ENCODE results near the gene CACNA1B. TPM values are rescaled to one million over a fixed set of nuclear protein-coding genes. Genes with fewer than 3 reads are reported as not detected.

CACNA1B gene
- total RNA-seq, 4 donors from 2014 or later = 0.04 to 0.13 (median 0.12) TPM; not detected in 1

GRCh38 chr9:138069731-138070456 is 192.3 kb downstream of the CACNA1B start:
- Histone ChIP-seq H3K4me1 (no peaks in the 10 kb centered on the region), H3K9me3 (no peaks in the 10 kb centered on the region), H3K4me3 (no peak overlapping the region), H3K27me3 (peaks cover 73% of the 10 kb centered on the region), H3K27ac (no peak overlapping the region), H3K36me3 (no peaks in the 10 kb centered on the region)
- ATAC-seq = no peak
- TF ChIP-seq EP300 (IDR thresholded peaks at IDR 0.05) = no peak
- no peak for TF ChIP-seq CTCF (IDR thresholded peaks at IDR 0.05)
- WGBS, 2 donors (ENCODE audit: low coverage in 1 of 2) = 38 to 82% methylated on average over 3 to 4 of the region's 18 CpGs

- no peaks in the 10 kb centered on the region for H3K4me1 ChIP-seq
- peaks cover 64% of the 10 kb centered on the region for H3K27me3 ChIP-seq
- 73% methylated on average over 1 of the region's 8 CpGs; no CpG with 5 or more reads in 1 of the 2 donors for WGBS, 2 donors (ENCODE audit: low coverage in 1 of 2)
- H3K36me3 ChIP-seq = no peaks in the 10 kb centered on the region
- TF ChIP-seq POLR2A (IDR thresholded peaks at IDR 0.05) (no peak), POLR2AphosphoS5 (IDR thresholded peaks at IDR 0.05) (no peak), CTCF (IDR thresholded peaks at IDR 0.05) (no peak)
- no peak overlapping the region for H3K27ac ChIP-seq
- H3K4me3 ChIP-seq = no peak overlapping the region
- no peaks in the 10 kb centered on the region for H3K9me3 ChIP-seq
- ATAC-seq = no peak
These were observed 193.2 kb downstream of the CACNA1B start for GRCh38 chr9:138070815-138071214.

- Histone ChIP-seq H3K27ac (no peak overlapping the region), H3K36me3 (no peaks in the 10 kb centered on the region), H3K9me3 (no peaks in the 10 kb centered on the region), H3K4me1 (no peaks in the 10 kb centered on the region), H3K27me3 (peaks cover 59% of the 10 kb centered on the region), H3K4me3 (no peak overlapping the region)
- no peak for TF ChIP-seq POLR2AphosphoS5 (IDR thresholded peaks at IDR 0.05)
- no peak for TF ChIP-seq EP300 (IDR thresholded peaks at IDR 0.05)
- no peak for TF ChIP-seq POLR2A (IDR thresholded peaks at IDR 0.05)
- no peak for TF ChIP-seq CTCF (IDR thresholded peaks at IDR 0.05)
- no peak for ATAC-seq
- WGBS, 2 donors (ENCODE audit: low coverage in 1 of 2) = 85% methylated on average over 11 of the region's 14 CpGs; no CpG with 5 or more reads in 1 of the 2 donors
These were observed 193.7 kb downstream of the CACNA1B start for GRCh38 chr9:138071292-138071691.

GRCh38 chr9:138071731-138072130 is 194.1 kb downstream of the CACNA1B start:
- no peak for TF ChIP-seq POLR2A (IDR thresholded peaks at IDR 0.05)
- no peak for TF ChIP-seq EP300 (IDR thresholded peaks at IDR 0.05)
- no peak for TF ChIP-seq POLR2AphosphoS5 (IDR thresholded peaks at IDR 0.05)
- no peak for TF ChIP-seq CTCF (IDR thresholded peaks at IDR 0.05)

GRCh38 chr9:138072161-138072842 is 194.7 kb downstream of the CACNA1B start:
- Histone ChIP-seq H3K36me3 (no peaks in the 10 kb centered on the region), H3K27ac (no peak overlapping the region), H3K4me3 (no peak overlapping the region), H3K9me3 (no peaks in the 10 kb centered on the region), H3K4me1 (no peaks in the 10 kb centered on the region), H3K27me3 (peaks cover 59% of the 10 kb centered on the region)
- ATAC-seq = no peak
- no peak for TF ChIP-seq POLR2AphosphoS5 (IDR thresholded peaks at IDR 0.05)
- TF ChIP-seq POLR2A (IDR thresholded peaks at IDR 0.05) = no peak
- TF ChIP-seq EP300 (IDR thresholded peaks at IDR 0.05) = no peak
- TF ChIP-seq CTCF (IDR thresholded peaks at IDR 0.05) = no peak
- 51 to 61% methylated on average over 4 to 5 of the region's 12 CpGs for WGBS, 2 donors (ENCODE audit: low coverage in 1 of 2)

More at GRCh38 chr9:138071731-138072130, 194.1 kb downstream of the CACNA1B start:
- H3K4me1 ChIP-seq = no peaks in the 10 kb centered on the region
- no peaks in the 10 kb centered on the region for H3K9me3 ChIP-seq
- no peaks in the 10 kb centered on the region for H3K36me3 ChIP-seq
- 74 to 83% methylated on average over 2 to 5 of the region's 6 CpGs for WGBS, 2 donors (ENCODE audit: low coverage in 1 of 2)
- ATAC-seq = no peak
- H3K27ac ChIP-seq = no peak overlapping the region
- peaks cover 59% of the 10 kb centered on the region for H3K27me3 ChIP-seq
- H3K4me3 ChIP-seq = no peak overlapping the region

Measured in gastroesophageal sphincter (tissue), 4 donors.